ENCODE measurements around the gene PMM2.

PMM2 gene

GRCh38 chr16:8777217-8777616, 20.4 kb upstream of the PMM2 start:
- Histone ChIP-seq H4K8ac (ENCODE audit: low read length) (no peak overlapping the region), H3K9ac (ENCODE audit: low read length) (no peak overlapping the region), H2BK120ac (ENCODE audit: low read depth, low read length) (no peak overlapping the region)

GRCh38 chr16:8781797-8782196, 15.8 kb upstream of the PMM2 start:
- Histone ChIP-seq H2BK5ac (ENCODE audit: low read depth, low read length, poor library complexity, severe bottlenecking) (no peak overlapping the region), H3K14ac (ENCODE audit: low read length in 2 of 2) (no peak overlapping the region), H4K8ac (ENCODE audit: low read length) (no peak overlapping the region), H3K18ac (ENCODE audit: low read depth in 1 of 2, low read length in 2 of 2) (no peak overlapping the region), H2BK12ac (ENCODE audit: low read length in 2 of 2) (no peak overlapping the region), H3K79me1 (replicated peaks; ENCODE audit: low read length, poor library complexity, severe bottlenecking) (no peaks in the 10 kb centered on the region), H3K4me1 (ENCODE audit: control insufficient read depth, insufficient read depth, low read depth, low read length) (no peaks in the 10 kb centered on the region), H3K4ac (ENCODE audit: low read depth in 1 of 2, low read length in 2 of 2) (no peak overlapping the region), H4K91ac (ENCODE audit: low read length) (no peak overlapping the region), H3K27ac (ENCODE audit: low read length, poor library complexity, severe bottlenecking) (no peak overlapping the region), H3K9me3 (ENCODE audit: control insufficient read depth, low read length) (no peaks in the 10 kb centered on the region), H3K27me3 (ENCODE audit: control insufficient read depth in 1 of 2, insufficient read depth in 1 of 2, low read length in 2 of 2) (peaks cover 0 to 7% of the 10 kb centered on the region in 2 experiments), H2AK5ac (ENCODE audit: low read length, severe bottlenecking) (no peak overlapping the region), H3K36me3 (ENCODE audit: control insufficient read depth in 1 of 2, insufficient read depth in 2 of 2, low read depth in 1 of 2, low read length in 2 of 2) (peaks cover 0 to 12% of the 10 kb centered on the region in 2 experiments), H3K4me2 (ENCODE audit: low read length, poor library complexity, severe bottlenecking) (no peak overlapping the region), H3K4me3 (ENCODE audit: insufficient read depth in 1 of 2, low read depth in 1 of 2, low read length in 2 of 2) (no peak overlapping the region), H2AFZ (ENCODE audit: low read depth, low read length) (no peak overlapping the region), H2BK120ac (ENCODE audit: low read depth, low read length) (no peak overlapping the region), H3K9ac (ENCODE audit: low read length) (no peak overlapping the region), H2BK15ac (ENCODE audit: low read depth, poor library complexity, severe bottlenecking) (no peak overlapping the region), H3K23ac (ENCODE audit: low read length in 2 of 2) (no peak overlapping the region)
- WGBS: 94% methylated on average over 5 of the region's 8 CpGs
- no peak for DNase-seq

More at GRCh38 chr16:8777217-8777616, 20.4 kb upstream of the PMM2 start:
- Histone ChIP-seq H2AFZ (ENCODE audit: low read depth, low read length) (no peak overlapping the region), H4K91ac (ENCODE audit: low read length) (no peak overlapping the region), H3K4me2 (ENCODE audit: low read length, poor library complexity, severe bottlenecking) (no peak overlapping the region), H2AK5ac (ENCODE audit: low read length, severe bottlenecking) (no peak overlapping the region), H3K27me3 (ENCODE audit: control insufficient read depth in 1 of 2, insufficient read depth in 1 of 2, low read length in 2 of 2) (peaks cover 0 to 7% of the 10 kb centered on the region in 2 experiments), H3K79me1 (replicated peaks; ENCODE audit: low read length, poor library complexity, severe bottlenecking) (no peaks in the 10 kb centered on the region), H3K27ac (ENCODE audit: low read length, poor library complexity, severe bottlenecking) (no peak overlapping the region), H2BK5ac (ENCODE audit: low read depth, low read length, poor library complexity, severe bottlenecking) (no peak overlapping the region), H2BK15ac (ENCODE audit: low read depth, poor library complexity, severe bottlenecking) (no peak overlapping the region), H3K9me3 (ENCODE audit: control insufficient read depth, low read length) (peaks cover 3% of the 10 kb centered on the region), H3K36me3 (ENCODE audit: control insufficient read depth in 1 of 2, insufficient read depth in 2 of 2, low read depth in 1 of 2, low read length in 2 of 2) (peaks cover 0 to 28% of the 10 kb centered on the region in 2 experiments), H3K18ac (ENCODE audit: low read depth in 1 of 2, low read length in 2 of 2) (no peak overlapping the region), H3K23ac (ENCODE audit: low read length in 2 of 2) (no peak overlapping the region), H3K4me3 (ENCODE audit: insufficient read depth in 1 of 2, low read depth in 1 of 2, low read length in 2 of 2) (no peak overlapping the region), H3K14ac (ENCODE audit: low read length in 2 of 2) (no peak overlapping the region), H3K4ac (ENCODE audit: low read depth in 1 of 2, low read length in 2 of 2) (no peak overlapping the region), H3K4me1 (ENCODE audit: control insufficient read depth, insufficient read depth, low read depth, low read length) (no peaks in the 10 kb centered on the region), H2BK12ac (ENCODE audit: low read length in 2 of 2) (no peak overlapping the region)
- 87% methylated on average over 5 of the region's 7 CpGs for WGBS
- no peak for DNase-seq

GRCh38 chr16:8782673-8783072, 15.0 kb upstream of the PMM2 start:
- no peak overlapping the region for H3K18ac ChIP-seq (ENCODE audit: low read depth in 1 of 2, low read length in 2 of 2)
- no peak overlapping the region for H3K23ac ChIP-seq (ENCODE audit: low read length in 2 of 2)

GRCh38 chr16:8785408-8785807, 12.2 kb upstream of the PMM2 start:
- no peak for DNase-seq
- no peak overlapping the region for H2AK5ac ChIP-seq (ENCODE audit: low read length, severe bottlenecking)
- no peaks in the 10 kb centered on the region for H3K36me3 ChIP-seq (ENCODE audit: control insufficient read depth in 1 of 2, insufficient read depth in 2 of 2, low read depth in 1 of 2, low read length in 2 of 2)
- H4K91ac ChIP-seq (ENCODE audit: low read length): no peak overlapping the region
- no peaks in the 10 kb centered on the region for H3K79me1 ChIP-seq (replicated peaks; ENCODE audit: low read length, poor library complexity, severe bottlenecking)
- H2BK15ac ChIP-seq (ENCODE audit: low read depth, poor library complexity, severe bottlenecking): no peak overlapping the region
- no peak overlapping the region for H3K18ac ChIP-seq (ENCODE audit: low read depth in 1 of 2, low read length in 2 of 2)
- 85% methylated on average over 6 of the region's 6 CpGs for WGBS
- H3K9me3 ChIP-seq (ENCODE audit: control insufficient read depth, low read length): no peaks in the 10 kb centered on the region
- no peak overlapping the region for H2AFZ ChIP-seq (ENCODE audit: low read depth, low read length)
- H3K4me2 ChIP-seq (ENCODE audit: low read length, poor library complexity, severe bottlenecking): no peak overlapping the region
- H3K27ac ChIP-seq (ENCODE audit: low read length, poor library complexity, severe bottlenecking): no peak overlapping the region
- no peak overlapping the region for H3K23ac ChIP-seq (ENCODE audit: low read length in 2 of 2)
- no peak overlapping the region for H3K4ac ChIP-seq (ENCODE audit: low read depth in 1 of 2, low read length in 2 of 2)
- H2BK5ac ChIP-seq (ENCODE audit: low read depth, low read length, poor library complexity, severe bottlenecking): no peak overlapping the region
- peaks cover 0 to 4% of the 10 kb centered on the region in 2 experiments for H3K27me3 ChIP-seq (ENCODE audit: control insufficient read depth in 1 of 2, insufficient read depth in 1 of 2, low read length in 2 of 2)
- no peak overlapping the region for H2BK12ac ChIP-seq (ENCODE audit: low read length in 2 of 2)
- H4K8ac ChIP-seq (ENCODE audit: low read length): no peak overlapping the region
- no peak overlapping the region for H3K14ac ChIP-seq (ENCODE audit: low read length in 2 of 2)
- no peak overlapping the region for H2BK120ac ChIP-seq (ENCODE audit: low read depth, low read length)
- H3K4me3 ChIP-seq (ENCODE audit: insufficient read depth in 1 of 2, low read depth in 1 of 2, low read length in 2 of 2): no peak overlapping the region
- no peak overlapping the region for H3K9ac ChIP-seq (ENCODE audit: low read length)
- no peaks in the 10 kb centered on the region for H3K4me1 ChIP-seq (ENCODE audit: control insufficient read depth, insufficient read depth, low read depth, low read length)

More at GRCh38 chr16:8782673-8783072, 15.0 kb upstream of the PMM2 start:
- no peak overlapping the region for H2BK12ac ChIP-seq (ENCODE audit: low read length in 2 of 2)
- H2BK120ac ChIP-seq (ENCODE audit: low read depth, low read length): no peak overlapping the region
- H2AK5ac ChIP-seq (ENCODE audit: low read length, severe bottlenecking): no peak overlapping the region
- no peaks in the 10 kb centered on the region for H3K79me1 ChIP-seq (replicated peaks; ENCODE audit: low read length, poor library complexity, severe bottlenecking)
- H3K4me3 ChIP-seq (ENCODE audit: insufficient read depth in 1 of 2, low read depth in 1 of 2, low read length in 2 of 2): no peak overlapping the region
- no peak overlapping the region for H3K4ac ChIP-seq (ENCODE audit: low read depth in 1 of 2, low read length in 2 of 2)
- H3K4me2 ChIP-seq (ENCODE audit: low read length, poor library complexity, severe bottlenecking): no peak overlapping the region
- no peak overlapping the region for H3K14ac ChIP-seq (ENCODE audit: low read length in 2 of 2)
- peaks cover 0 to 7% of the 10 kb centered on the region in 2 experiments for H3K36me3 ChIP-seq (ENCODE audit: control insufficient read depth in 1 of 2, insufficient read depth in 2 of 2, low read depth in 1 of 2, low read length in 2 of 2)
- no peak overlapping the region for H4K8ac ChIP-seq (ENCODE audit: low read length)
- H2AFZ ChIP-seq (ENCODE audit: low read depth, low read length): no peak overlapping the region
- DNase-seq: no peak
- H3K9me3 ChIP-seq (ENCODE audit: control insufficient read depth, low read length): no peaks in the 10 kb centered on the region
- H2BK5ac ChIP-seq (ENCODE audit: low read depth, low read length, poor library complexity, severe bottlenecking): no peak overlapping the region
- H3K9ac ChIP-seq (ENCODE audit: low read length): no peak overlapping the region
- H2BK15ac ChIP-seq (ENCODE audit: low read depth, poor library complexity, severe bottlenecking): no peak overlapping the region
- H3K27me3 ChIP-seq (ENCODE audit: control insufficient read depth in 1 of 2, insufficient read depth in 1 of 2, low read length in 2 of 2): peaks cover 0 to 7% of the 10 kb centered on the region in 2 experiments
- 81% methylated on average over 6 of the region's 6 CpGs for WGBS
- no peaks in the 10 kb centered on the region for H3K4me1 ChIP-seq (ENCODE audit: control insufficient read depth, insufficient read depth, low read depth, low read length)
- H4K91ac ChIP-seq (ENCODE audit: low read length): no peak overlapping the region
- no peak overlapping the region for H3K27ac ChIP-seq (ENCODE audit: low read length, poor library complexity, severe bottlenecking)
